OCI-LY7 (cell line): ENCODE data around the gene HOXB3. TPM values are rescaled to one million over a fixed set of nuclear protein-coding genes. Genes with fewer than 3 reads are reported as not detected.

Experiments
- BruUV-seq: library from RNA; stranded (reverse); fragments of 400-500 nt; replicated peaks from 2 replicates; lab custom pipeline; 2021; lab: Mats Ljungman, UMichigan
- CTCF ChIA-PET: fragments of 300-600 bp; sonication (Branson Sonifier 250); formaldehyde crosslinking; loops from one replicate; lab custom pipeline; 2022; ENCODE audit warnings: antibody characterized with exemption; ENCODE audit not compliant: unreplicated experiment; lab: Charles Lee
- POLR2A ChIA-PET: fragments of 300-600 bp; sonication (Branson Sonifier 250); formaldehyde crosslinking; loops from one replicate; lab custom pipeline; 2022; ENCODE audit warnings: antibody characterized with exemption; lab: Charles Lee
- DNase-seq: peaks from one replicate; pipeline ENCODE4 v3.0.0-alpha.2; 2015; ENCODE audit warnings: low spot score
- H2AFZ ChIP-seq: fragments of 200-600 bp; sonication (generic), shearing (Covaris generic); 2 replicates; pipeline ENCODE4 v1.6.1; 2014; ENCODE audit warnings: mild to moderate bottlenecking, antibody characterized with exemption, low read length, moderate library complexity
- H3K27ac ChIP-seq: fragments of 200-600 bp; sonication (generic); 2 replicates; pipeline ENCODE4 v1.5.1; 2014; ENCODE audit warnings: mixed run types, low read depth, mild to moderate bottlenecking, moderate library complexity, low read length, inconsistent platforms; ENCODE audit not compliant: poor library complexity, severe bottlenecking
- H3K36me3 ChIP-seq: fragments of 200-600 bp; sonication (generic); 2 replicates; pipeline ENCODE4 v1.6.1; 2014; ENCODE audit warnings: mild to moderate bottlenecking, antibody characterized with exemption, low read length, moderate library complexity, mixed read lengths; ENCODE audit not compliant: insufficient read depth
- H3K4me1 ChIP-seq: fragments of 200-600 bp; sonication (generic); 2 replicates; pipeline ENCODE4 v1.5.1; 2014; ENCODE audit warnings: mild to moderate bottlenecking, low read length; ENCODE audit not compliant: insufficient read depth, poor library complexity, severe bottlenecking
- H3K4me2 ChIP-seq: fragments of 200-600 bp; sonication (generic); 2 replicates; pipeline ENCODE4 v1.6.1; 2014; ENCODE audit warnings: mild to moderate bottlenecking, low read length
- H3K4me3 ChIP-seq: fragments of 200-600 bp; sonication (generic); 2 replicates; pipeline ENCODE4 v1.5.1; 2014; ENCODE audit warnings: mild to moderate bottlenecking, low read depth, low read length; ENCODE audit not compliant: poor library complexity, severe bottlenecking
- H3K79me2 ChIP-seq: fragments of 200-600 bp; sonication (generic); 2 replicates; pipeline ENCODE4 v1.6.1; 2016; ENCODE audit warnings: low read depth, mild to moderate bottlenecking, low read length, moderate library complexity, mixed read lengths; ENCODE audit not compliant: insufficient read depth
- H3K9me2 ChIP-seq: fragments of 200-600 bp; sonication (generic); 2 replicates; pipeline ENCODE4 v1.6.1; 2016; ENCODE audit warnings: mild to moderate bottlenecking, low read length, mixed read lengths; ENCODE audit not compliant: insufficient read depth
- H3K9me3 ChIP-seq: fragments of 200-600 bp; sonication (generic); 2 replicates; pipeline ENCODE4 v1.6.1; 2014; ENCODE audit warnings: mild to moderate bottlenecking, mixed run types, low read length, mixed read lengths
- H4K20me1 ChIP-seq: fragments of 200-600 bp; sonication (generic); 2 replicates; pipeline ENCODE4 v1.6.1; 2014; ENCODE audit warnings: mild to moderate bottlenecking, antibody characterized with exemption, low read length, moderate library complexity, mixed read lengths; ENCODE audit not compliant: insufficient read depth
- EZH2phosphoT487 ChIP-seq: fragments of 200-600 bp; sonication (generic); IDR thresholded peaks from 2 replicates; pipeline ENCODE4 v1.6.1; 2018; ENCODE audit warnings: low read depth, borderline replicate concordance, mild to moderate bottlenecking, mixed run types, antibody characterized with exemption, low read length, moderate library complexity, mixed read lengths
- intact Hi-C: fragments of 100-400 bp; cut with micrococcal nuclease; formaldehyde crosslinking; loops from one replicate; pipeline ENCODE4 v1.10.0; 2022; ENCODE audit not compliant: unreplicated experiment
- microRNA-seq: library from miRNA; unstranded; fragments of <30 nt; microRNA quantifications from one replicate; pipeline ENCODE4 v1.2.0, GENCODE V29; 2022; ENCODE audit warnings: borderline replicate concordance
- small RNA-seq: library from RNA; depleted of rRNA; stranded (forward); fragments of <200 nt; gene quantifications from one replicate; pipeline ENCODE3, GENCODE V24; 2014
- total RNA-seq, 2 experiments: library from RNA; depleted of rRNA in 1 of 2; stranded (reverse); fragments of >200 nt in 1 of 2; shearing (Covaris generic) in 1 of 2; gene quantifications; 2 replicates each; pipeline ENCODE4 v1.2.3, GENCODE V29; 2014 to 2022
- TF ChIP-seq, protein P1 (sequence below): fragments of 200-600 bp; sonication (generic); conservative IDR thresholded peaks from 2 replicates; pipeline ENCODE4 v1.5.1; 2014; ENCODE audit warnings: mild to moderate bottlenecking, antibody characterized with exemption, low read length, moderate library complexity, mixed read lengths

The HOXB3 gene
- total RNA-seq, 2 experiments from 2014 or later = 7.7 to 13.0 TPM

DNA sequence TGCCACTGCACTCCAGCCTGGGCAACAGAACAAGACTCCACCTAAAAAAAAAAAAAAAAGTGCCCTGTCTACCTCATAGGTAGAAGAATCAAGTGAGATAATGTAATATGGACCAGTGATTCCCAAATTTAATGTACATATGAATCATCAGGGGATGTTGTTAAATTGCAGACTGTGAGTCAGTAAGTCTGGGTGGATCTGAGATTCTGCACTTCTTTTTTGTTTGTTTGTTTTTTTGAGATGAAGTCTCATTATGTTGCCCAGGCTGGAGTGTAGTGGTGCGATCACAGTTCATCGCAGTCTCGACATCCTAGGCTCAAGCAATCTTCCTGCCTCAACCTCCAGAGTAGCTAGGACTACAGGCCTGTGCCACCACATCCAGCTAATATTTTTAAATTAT is 90.8 kb downstream of the HOXB3 start:
- ChIA-PET POLR2A (no interaction called here), CTCF (interaction anchor here (0.5 kb wide), 1 partner anchor 499 kb away, joined by 5 read pairs; no protein-coding TSS in a partner anchor)
- Histone ChIP-seq H4K20me1 (no peaks in the 10 kb centered on the region), H3K79me2 (no peaks in the 10 kb centered on the region), H3K9me3 (no peaks in the 10 kb centered on the region), H3K4me1 (no peaks in the 10 kb centered on the region), H3K36me3 (no peaks in the 10 kb centered on the region), H3K4me2 (no peak overlapping the region), H3K27ac (no peak overlapping the region), H3K9me2 (no peaks in the 10 kb centered on the region), H3K4me3 (no peak overlapping the region), H2AFZ (no peak overlapping the region)
- no peak for TF ChIP-seq EZH2phosphoT487
- TF ChIP-seq, protein P1, sequence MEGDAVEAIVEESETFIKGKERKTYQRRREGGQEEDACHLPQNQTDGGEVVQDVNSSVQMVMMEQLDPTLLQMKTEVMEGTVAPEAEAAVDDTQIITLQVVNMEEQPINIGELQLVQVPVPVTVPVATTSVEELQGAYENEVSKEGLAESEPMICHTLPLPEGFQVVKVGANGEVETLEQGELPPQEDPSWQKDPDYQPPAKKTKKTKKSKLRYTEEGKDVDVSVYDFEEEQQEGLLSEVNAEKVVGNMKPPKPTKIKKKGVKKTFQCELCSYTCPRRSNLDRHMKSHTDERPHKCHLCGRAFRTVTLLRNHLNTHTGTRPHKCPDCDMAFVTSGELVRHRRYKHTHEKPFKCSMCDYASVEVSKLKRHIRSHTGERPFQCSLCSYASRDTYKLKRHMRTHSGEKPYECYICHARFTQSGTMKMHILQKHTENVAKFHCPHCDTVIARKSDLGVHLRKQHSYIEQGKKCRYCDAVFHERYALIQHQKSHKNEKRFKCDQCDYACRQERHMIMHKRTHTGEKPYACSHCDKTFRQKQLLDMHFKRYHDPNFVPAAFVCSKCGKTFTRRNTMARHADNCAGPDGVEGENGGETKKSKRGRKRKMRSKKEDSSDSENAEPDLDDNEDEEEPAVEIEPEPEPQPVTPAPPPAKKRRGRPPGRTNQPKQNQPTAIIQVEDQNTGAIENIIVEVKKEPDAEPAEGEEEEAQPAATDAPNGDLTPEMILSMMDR = no peak
- no peak for DNase-seq
- intact Hi-C loops = no loop called here
- no TSS peak for BruUV-seq

Small RNA genes lying within 50 kb of the gene (microRNA-seq; reads per million reads assigned to microRNA genes)
- gene MIR196A1 = not detected

Small RNA genes lying within 50 kb of the gene (small RNA-seq; reads per million reads assigned to genes)
- not detected for gene MIR196A1

Other genes with a start within 250 kb of the HOXB3 start
- 0.13 TPM in 1 of 2 replicates, not detected in the other for gene SKAP1, start 160.0 kb downstream of the HOXB3 start, total RNA-seq (2014; rRNA removed; shearing (Covaris generic))
- gene SKAP1, start 160.0 kb downstream of the HOXB3 start, total RNA-seq (2022) = 0.79 and 1.2 TPM in 2 replicates
- not detected in 2 replicates for gene HOXB1, start 59.2 kb downstream of the HOXB3 start, total RNA-seq (2014; rRNA removed; shearing (Covaris generic))
- gene HOXB1, start 59.2 kb downstream of the HOXB3 start, total RNA-seq (2022) = not detected in 2 replicates
- gene HOXB2, start 45.1 kb downstream of the HOXB3 start, total RNA-seq (2014; rRNA removed; shearing (Covaris generic)) = not detected in 2 replicates
- gene HOXB2, start 45.1 kb downstream of the HOXB3 start, total RNA-seq (2022) = not detected in 2 replicates
- gene HOXB4, start 11.9 kb downstream of the HOXB3 start, total RNA-seq (2014; rRNA removed; shearing (Covaris generic)) = 7.2 and 7.4 TPM in 2 replicates
- gene HOXB4, start 11.9 kb downstream of the HOXB3 start, total RNA-seq (2022) = 8.9 and 9.2 TPM in 2 replicates
- gene HOXB5, start 3.5 kb upstream of the HOXB3 start, total RNA-seq (2014; rRNA removed; shearing (Covaris generic)) = not detected in 2 replicates
- not detected in 2 replicates for gene HOXB5, start 3.5 kb upstream of the HOXB3 start, total RNA-seq (2022)
- gene HOXB6, start 14.7 kb upstream of the HOXB3 start, total RNA-seq (2014; rRNA removed; shearing (Covaris generic)) = 0.41 TPM in 1 of 2 replicates, not detected in the other
- not detected in 2 replicates for gene HOXB6, start 14.7 kb upstream of the HOXB3 start, total RNA-seq (2022)
- gene HOXB7, start 20.8 kb upstream of the HOXB3 start, total RNA-seq (2014; rRNA removed; shearing (Covaris generic)) = 6.3 and 9.2 TPM in 2 replicates
- 16.3 and 17.0 TPM in 2 replicates for gene HOXB7, start 20.8 kb upstream of the HOXB3 start, total RNA-seq (2022)
- not detected in 2 replicates for gene HOXB8, start 25.1 kb upstream of the HOXB3 start, total RNA-seq (2014; rRNA removed; shearing (Covaris generic))
- not detected in 2 replicates for gene HOXB8, start 25.1 kb upstream of the HOXB3 start, total RNA-seq (2022)
- not detected in 2 replicates for gene HOXB9, start 36.1 kb upstream of the HOXB3 start, total RNA-seq (2014; rRNA removed; shearing (Covaris generic))
- not detected in 2 replicates for gene HOXB9, start 36.1 kb upstream of the HOXB3 start, total RNA-seq (2022)
- not detected in 2 replicates for gene PRAC1, start 132.3 kb upstream of the HOXB3 start, total RNA-seq (2014; rRNA removed; shearing (Covaris generic))
- not detected in 2 replicates for gene PRAC1, start 132.3 kb upstream of the HOXB3 start, total RNA-seq (2022)
- not detected in 2 replicates for gene PRAC2, start 132.9 kb upstream of the HOXB3 start, total RNA-seq (2014; rRNA removed; shearing (Covaris generic))
- gene PRAC2, start 132.9 kb upstream of the HOXB3 start, total RNA-seq (2022) = not detected in 2 replicates
- gene HOXB13, start 138.5 kb upstream of the HOXB3 start, total RNA-seq (2014; rRNA removed; shearing (Covaris generic)) = not detected in 2 replicates
- gene HOXB13, start 138.5 kb upstream of the HOXB3 start, total RNA-seq (2022) = not detected in 2 replicates
- not detected in 2 replicates for gene TTLL6, start 227.0 kb upstream of the HOXB3 start, total RNA-seq (2014; rRNA removed; shearing (Covaris generic))
- not detected in 2 replicates for gene TTLL6, start 227.0 kb upstream of the HOXB3 start, total RNA-seq (2022)
- gene CALCOCO2, start 240.8 kb upstream of the HOXB3 start, total RNA-seq (2014; rRNA removed; shearing (Covaris generic)) = 15.3 and 22.7 TPM in 2 replicates
- gene CALCOCO2, start 240.8 kb upstream of the HOXB3 start, total RNA-seq (2022) = 64.5 and 77.9 TPM in 2 replicates